ENCODE data around the gene NELL1. TPM values are rescaled to one million over a fixed set of nuclear protein-coding genes. Genes with fewer than 3 reads are reported as not detected.

Gene NELL1
- total and polyA plus RNA-seq, 2 donors (not counting 3 experiments of a cell fraction or from before 2014, with no cell fraction given): not detected

DNA sequence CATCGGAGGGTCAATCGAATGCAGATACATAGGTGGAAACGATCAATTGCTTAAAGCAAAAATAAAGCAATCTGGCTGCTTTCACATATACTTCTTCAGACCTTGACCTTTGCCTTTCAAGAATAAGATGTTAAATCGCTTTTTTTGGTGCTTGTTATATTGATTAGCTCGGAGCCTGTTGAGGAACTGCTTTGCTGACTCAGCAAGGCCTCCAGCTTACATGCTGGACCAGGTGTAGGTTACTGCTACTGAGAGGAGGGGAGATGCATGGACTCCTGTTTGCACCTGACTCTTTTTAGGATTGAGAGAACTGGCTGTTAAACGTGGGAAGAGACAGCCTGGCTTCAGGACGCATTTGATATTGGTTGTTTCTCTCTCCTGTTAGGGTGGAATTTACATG, 31.3 kb upstream of the NELL1 start:
- CTCF ChIA-PET: interaction anchor here (0.9 kb wide), 1 partner anchor 10 kb away, joined by 3 read pairs; no protein-coding TSS in a partner anchor
- no peak for FAIRE-seq

More for the DNA sequence above, 31.3 kb upstream of the NELL1 start:
- H3K27me3 ChIP-seq (ENCODE audit: control insufficient read depth in 2 of 2, insufficient read depth in 2 of 2, low read length in 2 of 2): no peaks in the 10 kb centered on the region
- no peaks in the 10 kb centered on the region for H3K4me1 ChIP-seq (ENCODE audit: control insufficient read depth, extremely low read depth, insufficient read depth, low read length)
- dilution Hi-C loops (cut with MboI; ENCODE audit: extremely low pct_ligation_motif_present, low sequenced_read_pairs) (no loop called here), intact Hi-C loops (cut with micrococcal nuclease) (no loop called here)
- BruUV-seq (replicated peaks): no TSS peak
- no peaks in the 10 kb centered on the region for H3K9me3 ChIP-seq (replicated peaks; ENCODE audit: control insufficient read depth, insufficient read depth, low read length)
- H3K36me3 ChIP-seq (ENCODE audit: control insufficient read depth in 2 of 2, extremely low read depth in 1 of 2, insufficient read depth in 2 of 2, low read length in 2 of 2): no peaks in the 10 kb centered on the region
- no peak overlapping the region for H3K27ac ChIP-seq (ENCODE audit: insufficient read depth, low read depth, low read length)
- H4K20me1 ChIP-seq (replicated peaks; ENCODE audit: control insufficient read depth, extremely low read depth, insufficient read depth, low read length): no peaks in the 10 kb centered on the region
- H3K9me1 ChIP-seq (replicated peaks; ENCODE audit: control insufficient read depth, extremely low read depth, insufficient read depth, low read length): no peaks in the 10 kb centered on the region
- H3K4me2 ChIP-seq (ENCODE audit: insufficient read depth, low read length): no peak overlapping the region
- TF ChIP-seq GATA2 (IDR thresholded peaks at IDR 0.05; ENCODE audit: insufficient read depth, insufficient read length, low read depth, low read length) (no peak), EZH2 (IDR thresholded peaks at IDR 0.05; ENCODE audit: borderline replicate concordance, low read depth, low read length, severe bottlenecking) (no peak), POLR2A (IDR thresholded peaks at IDR 0.05; ENCODE audit: low read depth, low read length) (no peak), CTCF (IDR thresholded peaks at IDR 0.05; ENCODE audit: extremely low read depth in 1 of 2, insufficient read depth in 1 of 2, low read depth in 1 of 2, low read length in 2 of 2) (no peak), JUN (IDR thresholded peaks at IDR 0.05; ENCODE audit: borderline replicate concordance, insufficient read depth, insufficient read length, low read depth) (no peak)
- TF ChIP-seq, protein P1, sequence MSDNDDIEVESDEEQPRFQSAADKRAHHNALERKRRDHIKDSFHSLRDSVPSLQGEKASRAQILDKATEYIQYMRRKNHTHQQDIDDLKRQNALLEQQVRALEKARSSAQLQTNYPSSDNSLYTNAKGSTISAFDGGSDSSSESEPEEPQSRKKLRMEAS (IDR thresholded peaks at IDR 0.05; ENCODE audit: insufficient read depth, insufficient read length): no peak
- POLR2A ChIA-PET: no interaction called here
- no peak overlapping the region for H2AFZ ChIP-seq (ENCODE audit: low read depth, low read length)
- H3K9ac ChIP-seq (replicated peaks; ENCODE audit: extremely low read depth, insufficient read depth, low read length): no peak overlapping the region
- DNase-seq (ENCODE audit: low read depth, low spot score): no peak
- no peak overlapping the region for H3K4me3 ChIP-seq (replicated peaks in 1 of 3; ENCODE audit: insufficient read depth in 1 of 3, low read depth in 1 of 3, low read length in 3 of 3)
- H3K79me2 ChIP-seq (ENCODE audit: control insufficient read depth, insufficient read depth, low read length): no peaks in the 10 kb centered on the region

Measured in endothelial cell of umbilical vein (primary cell).